ENCODE results near the gene CALR3.

DNA sequence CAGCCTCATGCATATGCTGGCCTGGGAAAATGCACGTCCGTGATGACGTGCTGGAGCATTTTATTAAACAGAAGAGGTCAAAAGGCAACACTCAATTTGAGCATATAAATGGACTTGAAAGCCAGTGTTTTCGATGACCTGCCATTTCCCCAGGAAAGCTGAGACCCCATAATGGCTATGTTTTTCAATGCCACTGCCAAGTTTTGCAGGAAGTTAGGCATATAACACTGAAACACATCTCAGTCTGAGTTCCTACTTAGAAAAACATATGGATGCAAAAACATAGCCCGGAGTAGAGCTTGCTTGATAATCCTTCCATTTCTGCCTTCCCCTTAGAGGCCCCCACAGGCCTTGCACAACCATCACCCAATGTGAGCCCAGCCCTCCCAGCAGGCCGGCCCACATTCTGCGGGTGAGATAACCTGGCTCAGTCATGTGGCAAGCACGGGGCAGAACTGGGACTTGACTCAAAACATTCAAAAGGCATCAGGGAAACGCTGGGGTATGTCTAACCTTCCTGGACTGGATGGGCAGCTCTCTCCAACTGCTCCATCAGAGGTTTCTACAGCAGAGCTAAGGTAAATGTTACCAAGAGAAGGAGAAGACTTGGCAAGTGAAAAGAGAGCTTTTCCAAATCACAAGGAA, 49.1 kb downstream of the CALR3 start:
- TF ChIP-seq, protein P1, sequence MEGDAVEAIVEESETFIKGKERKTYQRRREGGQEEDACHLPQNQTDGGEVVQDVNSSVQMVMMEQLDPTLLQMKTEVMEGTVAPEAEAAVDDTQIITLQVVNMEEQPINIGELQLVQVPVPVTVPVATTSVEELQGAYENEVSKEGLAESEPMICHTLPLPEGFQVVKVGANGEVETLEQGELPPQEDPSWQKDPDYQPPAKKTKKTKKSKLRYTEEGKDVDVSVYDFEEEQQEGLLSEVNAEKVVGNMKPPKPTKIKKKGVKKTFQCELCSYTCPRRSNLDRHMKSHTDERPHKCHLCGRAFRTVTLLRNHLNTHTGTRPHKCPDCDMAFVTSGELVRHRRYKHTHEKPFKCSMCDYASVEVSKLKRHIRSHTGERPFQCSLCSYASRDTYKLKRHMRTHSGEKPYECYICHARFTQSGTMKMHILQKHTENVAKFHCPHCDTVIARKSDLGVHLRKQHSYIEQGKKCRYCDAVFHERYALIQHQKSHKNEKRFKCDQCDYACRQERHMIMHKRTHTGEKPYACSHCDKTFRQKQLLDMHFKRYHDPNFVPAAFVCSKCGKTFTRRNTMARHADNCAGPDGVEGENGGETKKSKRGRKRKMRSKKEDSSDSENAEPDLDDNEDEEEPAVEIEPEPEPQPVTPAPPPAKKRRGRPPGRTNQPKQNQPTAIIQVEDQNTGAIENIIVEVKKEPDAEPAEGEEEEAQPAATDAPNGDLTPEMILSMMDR (IDR thresholded peaks at IDR 0.05; ENCODE audit: insufficient read depth, low read length, poor library complexity, severe bottlenecking) = no peak
- no peak for TF ChIP-seq EZH2phosphoT487 (conservative IDR thresholded peaks at IDR 0.05; ENCODE audit: low read length)

Measured in SU-DHL-6 (cell line).